GM18519 (cell line): ENCODE results near the gene ZMIZ1.
A peak's percentile ranks its signal among the peaks of the same experiment; 100 is the strongest.

Experiments used
- ATAC-seq: cut with Tn5 transposase; IDR thresholded peaks from one replicate; pipeline ENCODE4 v1.9.1; 2021; ENCODE audit warnings: mild to moderate bottlenecking, moderate library complexity; ENCODE audit not compliant: unreplicated experiment, low FRiP score

The ZMIZ1 gene

GRCh38 chr10:79065091-79065551, 3.6 kb upstream of the ZMIZ1 start:
- no peak for ATAC-seq

- no peak for ATAC-seq
These were observed 2.9 kb upstream of the ZMIZ1 start for GRCh38 chr10:79065853-79066252.

GRCh38 chr10:79066411-79067240, 2.1 kb upstream of the ZMIZ1 start:
- ATAC-seq: no peak

- no peak for ATAC-seq
These were observed 1.2 kb upstream of the ZMIZ1 start for GRCh38 chr10:79067241-79068202.

- ATAC-seq: no peak
These were observed 584 bp upstream of the ZMIZ1 start for GRCh38 chr10:79068203-79068561.

GRCh38 chr10:79069325-79070080, 737 bp downstream of the ZMIZ1 start:
- ATAC-seq: peak; percentile 7

- no peak for ATAC-seq
These were observed 1.4 kb downstream of the ZMIZ1 start for GRCh38 chr10:79070081-79070605.

GRCh38 chr10:79070606-79071395, 2.0 kb downstream of the ZMIZ1 start:
- ATAC-seq: no peak

- ATAC-seq: no peak
These were observed 2.7 kb downstream of the ZMIZ1 start for GRCh38 chr10:79071396-79071923.

- no peak for ATAC-seq
These were observed 3.3 kb downstream of the ZMIZ1 start for GRCh38 chr10:79072041-79072441.

GRCh38 chr10:79072994-79073645, 4.4 kb downstream of the ZMIZ1 start:
- ATAC-seq: no peak

- ATAC-seq: no peak
These were observed 5.1 kb downstream of the ZMIZ1 start for GRCh38 chr10:79073784-79074432.

GRCh38 chr10:79074732-79075131, 6.0 kb downstream of the ZMIZ1 start:
- no peak for ATAC-seq

- no peak for ATAC-seq
These were observed 6.7 kb downstream of the ZMIZ1 start for GRCh38 chr10:79075418-79075817.

GRCh38 chr10:79077488-79078173, 8.9 kb downstream of the ZMIZ1 start:
- ATAC-seq: no peak

- ATAC-seq: no peak
These were observed 9.7 kb downstream of the ZMIZ1 start for GRCh38 chr10:79078367-79079053.

GRCh38 chr10:79079054-79079397, 10.3 kb downstream of the ZMIZ1 start:
- no peak for ATAC-seq
